ENCODE measurements around the gene EHF.
A peak's percentile ranks its signal among the peaks of the same experiment; 100 is the strongest.

The EHF gene

DNA sequence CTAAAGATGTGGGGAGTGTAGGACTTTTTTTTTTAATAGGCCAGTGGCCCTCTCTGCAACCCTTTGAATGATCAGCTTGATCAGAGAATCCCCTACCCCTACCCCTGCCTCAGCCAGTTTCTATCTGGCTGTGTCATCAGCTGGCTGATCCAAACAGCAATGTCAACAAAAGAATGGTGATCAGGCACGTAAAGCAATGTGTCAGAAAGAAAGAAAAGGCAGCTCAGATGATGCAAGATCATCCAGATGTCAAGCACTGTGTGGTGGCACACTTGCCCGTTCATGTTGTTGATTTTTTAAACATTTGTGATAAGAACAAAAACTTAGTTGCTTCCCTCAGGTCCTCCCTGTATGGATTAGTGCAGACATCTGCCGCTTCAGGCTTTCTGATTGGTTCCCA lies 26.3 kb upstream of the EHF start:
- DNase-seq (ENCODE audit: insufficient read length, low spot score) (no peak), FAIRE-seq (no peak)
- TF ChIP-seq POLR2A (IDR thresholded peaks at IDR 0.05; ENCODE audit: low read depth, low read length), result no peak

DNA sequence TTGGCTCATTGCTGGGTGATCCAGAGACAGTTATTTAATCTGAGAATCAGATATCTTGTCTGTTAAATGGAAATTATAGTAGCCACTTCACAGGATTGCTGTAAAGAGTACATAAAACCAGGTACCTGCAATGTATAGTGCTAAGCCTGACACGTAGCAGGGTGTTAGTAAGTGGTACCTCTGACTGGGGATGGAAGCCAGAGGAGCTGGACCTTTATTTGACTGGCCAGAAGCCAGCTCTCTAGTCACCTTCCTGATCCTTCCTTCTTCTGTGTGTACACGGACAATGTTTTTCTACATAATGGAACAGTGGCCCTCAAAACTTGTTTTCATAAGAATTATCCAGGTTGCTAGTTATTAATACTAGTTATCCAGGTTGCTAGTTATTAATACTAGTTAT lies 25.5 kb upstream of the EHF start:
- FAIRE-seq (no peak), DNase-seq (ENCODE audit: insufficient read length, low spot score) (no peak)
- TF ChIP-seq POLR2A (IDR thresholded peaks at IDR 0.05; ENCODE audit: low read depth, low read length), result no peak

GRCh38 chr11:34595960-34596644 lies 24.8 kb upstream of the EHF start:
- TF ChIP-seq POLR2A (IDR thresholded peaks at IDR 0.05; ENCODE audit: low read depth, low read length), result no peak
- no peak for FAIRE-seq
- DNase-seq (ENCODE audit: insufficient read length, low spot score), result no peak

- TF ChIP-seq POLR2A (IDR thresholded peaks at IDR 0.05; ENCODE audit: low read depth, low read length), result no peak
- peak; percentile 45 for DNase-seq (ENCODE audit: insufficient read length, low spot score)
- no peak for FAIRE-seq
These were observed 21.4 kb upstream of the EHF start for GRCh38 chr11:34599406-34599945.

GRCh38 chr11:34600339-34601084 lies 20.4 kb upstream of the EHF start:
- TF ChIP-seq POLR2A (IDR thresholded peaks at IDR 0.05; ENCODE audit: low read depth, low read length), result no peak
- DNase-seq (ENCODE audit: insufficient read length, low spot score), result no peak

DNA sequence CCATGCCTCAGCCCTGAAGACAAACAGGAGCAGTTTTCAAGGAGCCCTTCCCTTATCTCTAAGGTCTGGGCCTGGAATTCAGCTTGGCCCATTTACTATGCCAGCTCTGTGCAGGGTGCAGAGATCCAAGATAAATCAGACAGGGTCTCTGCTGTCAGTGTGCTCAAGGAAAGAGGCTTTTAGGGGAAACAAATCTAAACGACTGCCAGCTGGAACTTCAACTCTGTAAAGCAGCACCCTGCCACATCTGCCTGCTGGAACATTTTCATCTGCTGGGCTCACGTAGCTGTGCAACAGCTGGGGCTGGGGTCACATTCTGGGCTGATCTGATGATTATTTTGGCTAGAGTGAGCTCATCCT lies 19.8 kb upstream of the EHF start:
- TF ChIP-seq POLR2A (IDR thresholded peaks at IDR 0.05; ENCODE audit: low read depth, low read length), result no peak
- FAIRE-seq (no peak), DNase-seq (ENCODE audit: insufficient read length, low spot score) (no peak)

More at GRCh38 chr11:34600339-34601084, 20.4 kb upstream of the EHF start:
- no peak for FAIRE-seq

DNA sequence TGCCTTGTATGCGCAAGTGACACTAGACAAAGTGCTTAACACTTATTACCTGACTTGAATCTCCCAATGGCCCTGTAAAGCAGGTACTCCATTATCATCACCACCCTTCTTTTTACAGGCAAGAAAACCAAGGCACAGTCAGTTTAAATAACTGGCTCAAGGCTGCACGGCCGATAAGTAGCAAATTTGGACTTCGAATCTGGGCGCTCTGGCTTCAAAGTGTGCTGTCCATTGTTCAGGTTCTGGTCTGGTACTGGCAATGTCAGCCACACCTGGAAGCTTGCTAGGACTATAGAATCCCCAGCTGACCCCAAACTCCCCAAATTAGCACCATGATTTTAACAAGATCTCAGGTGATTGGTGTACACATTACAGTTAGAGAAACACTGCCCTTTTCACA lies 19.3 kb upstream of the EHF start:
- DNase-seq (ENCODE audit: insufficient read length, low spot score) (no peak), FAIRE-seq (no peak)
- no peak for TF ChIP-seq POLR2A (IDR thresholded peaks at IDR 0.05; ENCODE audit: low read depth, low read length)

- no peak for TF ChIP-seq POLR2A (IDR thresholded peaks at IDR 0.05; ENCODE audit: low read depth, low read length)
- no peak for FAIRE-seq
These were observed 18.6 kb upstream of the EHF start for GRCh38 chr11:34602245-34602644.

DNA sequence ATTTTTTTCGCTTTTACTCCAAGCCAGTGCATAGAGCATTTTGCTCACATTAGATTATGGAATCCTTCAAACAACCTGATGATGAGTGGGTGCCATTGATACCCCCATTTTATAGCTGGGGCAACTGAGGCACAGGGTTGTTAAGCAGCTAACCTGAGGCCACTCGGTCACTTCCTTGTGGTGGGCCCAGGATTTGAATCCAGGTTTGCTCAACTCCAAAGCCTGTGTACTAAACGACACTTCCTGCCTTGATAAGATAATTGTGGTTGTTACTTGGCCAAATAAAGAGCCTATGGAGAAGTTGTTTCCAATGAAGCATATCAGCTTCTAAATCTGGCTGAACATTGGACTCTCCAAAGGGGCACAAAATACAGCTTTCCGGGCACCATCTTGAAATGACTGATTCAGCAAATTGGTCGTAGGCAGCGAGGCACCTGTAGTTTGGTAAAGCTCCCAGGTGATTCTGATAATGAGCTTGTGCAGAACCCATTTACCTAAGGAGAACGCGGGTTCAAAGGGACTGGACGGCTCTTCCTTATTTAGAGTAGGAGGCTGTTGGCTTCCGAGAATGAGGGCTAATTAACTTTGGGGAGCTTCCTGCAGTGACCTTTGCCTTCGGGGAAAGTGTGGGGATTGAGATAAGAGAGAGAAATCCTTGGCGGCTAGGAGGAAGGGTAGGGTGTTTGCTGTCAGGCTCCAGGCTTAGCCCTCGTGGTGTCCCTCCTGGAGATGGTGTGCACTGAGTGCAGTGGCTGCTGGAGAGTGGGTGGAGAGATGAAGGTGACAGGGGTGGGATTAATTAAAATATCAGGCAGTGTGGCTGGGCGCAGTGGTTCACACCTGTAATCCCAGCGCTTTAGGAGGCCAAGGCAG lies 17.5 kb upstream of the EHF start:
- no peak for TF ChIP-seq POLR2A (IDR thresholded peaks at IDR 0.05; ENCODE audit: low read depth, low read length)
- FAIRE-seq, result no peak
- DNase-seq (ENCODE audit: insufficient read length, low spot score), result no peak

More at GRCh38 chr11:34602245-34602644, 18.6 kb upstream of the EHF start:
- DNase-seq (ENCODE audit: insufficient read length, low spot score), result no peak

DNA sequence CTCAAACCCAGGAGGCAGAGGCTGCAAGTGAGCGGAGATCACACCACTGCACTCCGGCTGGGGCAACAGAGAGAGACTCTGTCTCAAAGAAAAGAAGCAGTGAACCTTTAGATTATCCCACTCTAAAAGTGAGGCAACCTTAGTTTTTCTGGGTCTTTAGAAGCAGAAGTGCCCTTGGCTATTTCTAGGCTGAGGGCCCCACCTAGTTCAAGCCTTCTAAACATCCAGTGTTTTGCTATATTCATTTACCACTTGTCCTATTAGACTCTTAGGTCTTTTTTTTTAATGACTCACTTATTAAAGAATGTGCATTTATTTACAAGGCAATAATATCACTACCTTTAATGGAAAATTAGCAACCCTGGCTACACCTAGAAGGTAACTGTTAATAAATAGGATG lies 16.7 kb upstream of the EHF start:
- DNase-seq (ENCODE audit: insufficient read length, low spot score), result no peak
- no peak for TF ChIP-seq POLR2A (IDR thresholded peaks at IDR 0.05; ENCODE audit: low read depth, low read length)
- FAIRE-seq, result no peak

DNA sequence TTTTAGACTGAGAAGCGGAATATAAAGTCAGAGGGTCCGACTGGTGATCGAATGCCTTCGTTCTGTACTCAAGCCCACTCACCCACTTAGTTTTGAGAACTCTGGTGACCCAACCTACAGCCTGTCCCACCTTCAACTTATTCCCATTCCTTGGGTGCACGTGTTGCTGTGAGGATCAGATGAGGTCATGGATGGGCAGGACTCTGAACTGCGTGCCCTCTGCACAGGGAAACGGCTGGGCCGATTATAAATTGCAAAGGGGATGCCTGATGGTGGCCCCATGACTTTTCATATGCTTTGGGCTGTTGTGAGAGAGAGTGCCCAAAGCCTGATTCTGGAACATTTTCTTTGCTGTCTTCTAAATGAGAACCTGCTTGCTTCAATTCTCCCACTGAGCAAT lies 16.0 kb upstream of the EHF start:
- DNase-seq (ENCODE audit: insufficient read length, low spot score) (no peak), FAIRE-seq (no peak)
- no peak for TF ChIP-seq POLR2A (IDR thresholded peaks at IDR 0.05; ENCODE audit: low read depth, low read length)

DNA sequence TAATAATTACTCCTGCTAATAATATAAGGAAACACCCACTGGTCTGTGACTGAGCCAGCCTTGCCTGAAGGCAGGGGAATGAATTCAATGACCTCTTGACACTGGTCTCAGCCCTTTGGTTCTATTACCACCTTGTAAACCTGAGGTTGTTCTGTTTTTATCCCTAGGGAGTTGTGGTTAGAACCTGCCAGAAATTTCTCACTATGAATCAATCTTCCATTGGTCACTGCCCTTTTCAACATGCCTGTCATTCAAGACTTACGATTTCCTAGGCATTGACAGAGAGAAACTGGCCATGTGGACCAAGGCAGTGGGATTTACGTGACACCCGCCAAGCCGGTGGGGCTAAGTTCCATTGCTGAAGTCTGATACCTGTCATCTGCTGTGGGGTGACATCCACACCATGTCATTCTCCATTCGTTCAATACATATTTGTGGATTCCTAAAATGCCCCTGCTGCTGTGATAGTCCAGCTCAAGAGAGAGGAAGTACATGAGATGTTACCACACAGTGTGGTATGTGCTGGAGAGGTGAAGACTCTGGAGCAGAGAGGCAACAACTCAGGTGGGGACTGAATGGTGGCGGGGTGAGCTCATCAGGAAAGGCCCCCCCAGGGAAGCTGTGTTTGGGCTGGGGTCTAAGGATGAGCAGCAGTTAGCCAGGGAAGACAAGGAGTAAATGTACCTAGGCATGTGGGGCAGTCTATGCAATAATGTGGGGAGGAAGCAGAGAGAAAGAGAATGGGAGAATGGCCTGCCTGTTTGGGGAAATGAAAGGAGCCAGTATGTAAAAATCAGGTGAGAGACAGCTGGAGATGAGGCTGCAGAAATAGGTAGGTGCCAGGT lies 15.2 kb upstream of the EHF start:
- DNase-seq (ENCODE audit: insufficient read length, low spot score) (no peak), FAIRE-seq (no peak)
- TF ChIP-seq POLR2A (IDR thresholded peaks at IDR 0.05; ENCODE audit: low read depth, low read length), result no peak
